ENCODE data around the gene SOWAHA.

The SOWAHA gene

GRCh38 chr5:132825033-132825833, 12.1 kb downstream of the SOWAHA start:
- DNase-seq (ENCODE audit: extremely low read depth, low read depth), result no peak
- H3K4me3 ChIP-seq (replicated peaks; ENCODE audit: low read depth, low read length), result no peak overlapping the region

GRCh38 chr5:132825834-132826391, 12.8 kb downstream of the SOWAHA start:
- TF ChIP-seq CTCF (IDR thresholded peaks at IDR 0.05; ENCODE audit: low read depth, low read length, missing control alignments), result no peak
- no peak overlapping the region for H3K4me3 ChIP-seq (replicated peaks; ENCODE audit: low read depth, low read length)
- no peak for DNase-seq (ENCODE audit: extremely low read depth, low read depth)

More at GRCh38 chr5:132825033-132825833, 12.1 kb downstream of the SOWAHA start:
- TF ChIP-seq CTCF (IDR thresholded peaks at IDR 0.05; ENCODE audit: low read depth, low read length, missing control alignments), result no peak

GRCh38 chr5:132826424-132827082, 13.5 kb downstream of the SOWAHA start:
- H3K4me3 ChIP-seq (replicated peaks; ENCODE audit: low read depth, low read length), result no peak overlapping the region

GRCh38 chr5:132827943-132828673, 15.0 kb downstream of the SOWAHA start:
- DNase-seq (ENCODE audit: extremely low read depth, low read depth), result no peak

More at GRCh38 chr5:132826424-132827082, 13.5 kb downstream of the SOWAHA start:
- no peak for DNase-seq (ENCODE audit: extremely low read depth, low read depth)
- TF ChIP-seq CTCF (IDR thresholded peaks at IDR 0.05; ENCODE audit: low read depth, low read length, missing control alignments), result no peak

GRCh38 chr5:132828846-132829494, 15.9 kb downstream of the SOWAHA start:
- no peak overlapping the region; the same call in 1 of the 2 replicates for H3K4me3 ChIP-seq (replicated peaks; ENCODE audit: low read depth, low read length)
- TF ChIP-seq CTCF (IDR thresholded peaks at IDR 0.05; ENCODE audit: low read depth, low read length, missing control alignments), result no peak
- no peak for DNase-seq (ENCODE audit: extremely low read depth, low read depth)

More at GRCh38 chr5:132827943-132828673, 15.0 kb downstream of the SOWAHA start:
- H3K4me3 ChIP-seq (replicated peaks; ENCODE audit: low read depth, low read length), result no peak overlapping the region
- no peak for TF ChIP-seq CTCF (IDR thresholded peaks at IDR 0.05; ENCODE audit: low read depth, low read length, missing control alignments)

All from HFF-Myc (cell line).